ENCODE measurements around the gene ATG13. TPM values are rescaled to one million over a fixed set of nuclear protein-coding genes. Genes with fewer than 3 reads are reported as not detected.
A peak's percentile ranks its signal among the peaks of the same experiment; 100 is the strongest.
"Not testable (repeated sequence)": the region's sequence is repeated elsewhere in the genome, so short reads cannot be mapped to it uniquely, and the experiment has no call there.

The ATG13 gene
- total RNA-seq, 1 donor from 2014 or later, result 54.4 TPM

GRCh38 chr11:46712874-46713576 lies 95.7 kb downstream of the ATG13 start:
- Histone ChIP-seq H3K9me3 (no peaks in the 10 kb centered on the region), H3K4me1 (no peaks in the 10 kb centered on the region), H3K27me3 (ENCODE audit: low read depth) (no peaks in the 10 kb centered on the region), H3K4me3 (no peak overlapping the region), H3K27ac (no peak overlapping the region), H3K36me3 (no peaks in the 10 kb centered on the region)
- TF ChIP-seq CTCF (IDR thresholded peaks at IDR 0.05), result no peak
- intact Hi-C loops (cut with DNase I), result no loop called here
- no peak for DNase-seq
- no peak for ATAC-seq

- H3K27me3 ChIP-seq (ENCODE audit: low read depth); DNase-seq; H3K4me1 ChIP-seq; H3K9me3 ChIP-seq; H3K4me3 ChIP-seq; ATAC-seq; intact Hi-C loops (cut with DNase I); H3K36me3 ChIP-seq; H3K27ac ChIP-seq: not testable (repeated sequence)
These were observed 100.4 kb downstream of the ATG13 start for GRCh38 chr11:46717825-46718154.

- DNase-seq, result no peak
- TF ChIP-seq CTCF (IDR thresholded peaks at IDR 0.05), result no peak
- no peaks in the 10 kb centered on the region for H3K36me3 ChIP-seq
- no peaks in the 10 kb centered on the region for H3K27me3 ChIP-seq (ENCODE audit: low read depth)
- no peak overlapping the region for H3K4me3 ChIP-seq
- H3K27ac ChIP-seq, result no peak overlapping the region
- no peaks in the 10 kb centered on the region for H3K9me3 ChIP-seq
- no peaks in the 10 kb centered on the region for H3K4me1 ChIP-seq
- intact Hi-C loops (cut with DNase I), result no loop called here
- ATAC-seq, result peak; percentile 63 to 77
These were observed 101.0 kb downstream of the ATG13 start for GRCh38 chr11:46718155-46719019.

- peak in 1 of 2 donors; percentile 26 for ATAC-seq
- H3K27me3 ChIP-seq (ENCODE audit: low read depth), result no peaks in the 10 kb centered on the region
These were observed 101.7 kb downstream of the ATG13 start, which contains the start of gene F2 for GRCh38 chr11:46719048-46719542. Gene F2 (plus strand): TSS chr11:46719213. CDS start chr11:46719236, 23 bp downstream.

GRCh38 chr11:46719543-46720218 lies 102.3 kb downstream of the ATG13 start:
- no peak for ATAC-seq
- Histone ChIP-seq H3K27me3 (ENCODE audit: low read depth) (no peaks in the 10 kb centered on the region), H3K9me3 (no peaks in the 10 kb centered on the region), H3K36me3 (no peaks in the 10 kb centered on the region), H3K4me3 (no peak overlapping the region), H3K4me1 (no peaks in the 10 kb centered on the region), H3K27ac (no peak overlapping the region)
- TF ChIP-seq CTCF (IDR thresholded peaks at IDR 0.05), result no peak
- no peak for DNase-seq
- intact Hi-C loops (cut with DNase I), result no loop called here

More at GRCh38 chr11:46719048-46719542, 101.7 kb downstream of the ATG13 start, which contains the start of gene F2:
- intact Hi-C loops (cut with DNase I), result no loop called here
- no peak for DNase-seq
- Histone ChIP-seq H3K36me3 (no peaks in the 10 kb centered on the region), H3K4me1 (no peaks in the 10 kb centered on the region), H3K27ac (no peak within 1 kb of the TSS), H3K9me3 (no peaks in the 10 kb centered on the region), H3K4me3 (no peak within 1 kb of the TSS)
- TF ChIP-seq CTCF (IDR thresholded peaks at IDR 0.05), result no peak
